Right lobe of liver (tissue), 4 donors: Measurements from ENCODE around the gene NELL2.

Source experiments
- POLR2A ChIP-seq: fragments of 450-650 bp; IDR thresholded peaks from one replicate; pipeline ENCODE4 v1.6.1; 2017; ENCODE audit warnings: antibody characterized with exemption, mild to moderate bottlenecking
- TF ChIP-seq, protein P1 (sequence below), 4 donors: fragments of 200-600 bp in 3 of 4; fragments of 450-650 bp in 1 of 4; IDR thresholded peaks; one replicate each; pipeline versions ENCODE4 v1.5.1 to v1.8.0; 2016 to 2022; ENCODE audit warnings: antibody characterized with exemption in 4 of 4, mild to moderate bottlenecking in 2 of 4
- donor health status: DM: no; HTN: no; CAD: no.
- donor health status: DM: no; HTN: no; CAD: no.
- donor health status: DM: no; HTN: yes; CAD: no.

DNA sequence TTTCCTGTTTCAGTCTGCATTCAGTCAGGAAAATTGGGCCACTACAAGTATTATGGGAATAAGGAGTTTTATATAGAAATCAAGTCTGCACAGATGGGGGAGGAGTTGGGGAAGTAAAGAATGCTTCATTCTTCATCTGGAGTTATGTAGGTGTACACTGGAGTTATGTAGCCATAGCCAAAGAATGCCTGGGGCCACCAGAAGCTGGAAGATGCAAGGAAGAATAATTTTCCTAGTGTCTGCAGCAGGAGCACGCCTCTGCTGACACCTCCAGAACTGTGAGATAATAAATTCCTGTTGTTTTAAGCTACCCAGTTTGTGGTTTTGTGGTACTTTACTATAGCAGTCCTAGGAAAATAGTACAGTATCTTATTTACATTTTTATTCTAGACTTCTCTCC is 333.4 kb downstream of the NELL2 start:
- TF ChIP-seq, protein P1, sequence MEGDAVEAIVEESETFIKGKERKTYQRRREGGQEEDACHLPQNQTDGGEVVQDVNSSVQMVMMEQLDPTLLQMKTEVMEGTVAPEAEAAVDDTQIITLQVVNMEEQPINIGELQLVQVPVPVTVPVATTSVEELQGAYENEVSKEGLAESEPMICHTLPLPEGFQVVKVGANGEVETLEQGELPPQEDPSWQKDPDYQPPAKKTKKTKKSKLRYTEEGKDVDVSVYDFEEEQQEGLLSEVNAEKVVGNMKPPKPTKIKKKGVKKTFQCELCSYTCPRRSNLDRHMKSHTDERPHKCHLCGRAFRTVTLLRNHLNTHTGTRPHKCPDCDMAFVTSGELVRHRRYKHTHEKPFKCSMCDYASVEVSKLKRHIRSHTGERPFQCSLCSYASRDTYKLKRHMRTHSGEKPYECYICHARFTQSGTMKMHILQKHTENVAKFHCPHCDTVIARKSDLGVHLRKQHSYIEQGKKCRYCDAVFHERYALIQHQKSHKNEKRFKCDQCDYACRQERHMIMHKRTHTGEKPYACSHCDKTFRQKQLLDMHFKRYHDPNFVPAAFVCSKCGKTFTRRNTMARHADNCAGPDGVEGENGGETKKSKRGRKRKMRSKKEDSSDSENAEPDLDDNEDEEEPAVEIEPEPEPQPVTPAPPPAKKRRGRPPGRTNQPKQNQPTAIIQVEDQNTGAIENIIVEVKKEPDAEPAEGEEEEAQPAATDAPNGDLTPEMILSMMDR (IDR thresholded peaks at IDR 0.05), result no peak
- TF ChIP-seq POLR2A, result no peak
